Measurements from ENCODE around the gene PTPN3.

GRCh38 chr9:109349421-109349846 lies 148.7 kb downstream of the PTPN3 start:
- TF ChIP-seq, protein P1, sequence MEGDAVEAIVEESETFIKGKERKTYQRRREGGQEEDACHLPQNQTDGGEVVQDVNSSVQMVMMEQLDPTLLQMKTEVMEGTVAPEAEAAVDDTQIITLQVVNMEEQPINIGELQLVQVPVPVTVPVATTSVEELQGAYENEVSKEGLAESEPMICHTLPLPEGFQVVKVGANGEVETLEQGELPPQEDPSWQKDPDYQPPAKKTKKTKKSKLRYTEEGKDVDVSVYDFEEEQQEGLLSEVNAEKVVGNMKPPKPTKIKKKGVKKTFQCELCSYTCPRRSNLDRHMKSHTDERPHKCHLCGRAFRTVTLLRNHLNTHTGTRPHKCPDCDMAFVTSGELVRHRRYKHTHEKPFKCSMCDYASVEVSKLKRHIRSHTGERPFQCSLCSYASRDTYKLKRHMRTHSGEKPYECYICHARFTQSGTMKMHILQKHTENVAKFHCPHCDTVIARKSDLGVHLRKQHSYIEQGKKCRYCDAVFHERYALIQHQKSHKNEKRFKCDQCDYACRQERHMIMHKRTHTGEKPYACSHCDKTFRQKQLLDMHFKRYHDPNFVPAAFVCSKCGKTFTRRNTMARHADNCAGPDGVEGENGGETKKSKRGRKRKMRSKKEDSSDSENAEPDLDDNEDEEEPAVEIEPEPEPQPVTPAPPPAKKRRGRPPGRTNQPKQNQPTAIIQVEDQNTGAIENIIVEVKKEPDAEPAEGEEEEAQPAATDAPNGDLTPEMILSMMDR (IDR thresholded peaks at IDR 0.05), result no peak
- no peak for TF ChIP-seq POLR2A (IDR thresholded peaks at IDR 0.05)
